ENCODE measurements around the gene BEX3.
A peak's percentile ranks its signal among the peaks of the same experiment; 100 is the strongest.
"Not testable (repeated sequence)": the region's sequence is repeated elsewhere in the genome, so short reads cannot be mapped to it uniquely, and the experiment has no call there.

The BEX3 gene

DNA sequence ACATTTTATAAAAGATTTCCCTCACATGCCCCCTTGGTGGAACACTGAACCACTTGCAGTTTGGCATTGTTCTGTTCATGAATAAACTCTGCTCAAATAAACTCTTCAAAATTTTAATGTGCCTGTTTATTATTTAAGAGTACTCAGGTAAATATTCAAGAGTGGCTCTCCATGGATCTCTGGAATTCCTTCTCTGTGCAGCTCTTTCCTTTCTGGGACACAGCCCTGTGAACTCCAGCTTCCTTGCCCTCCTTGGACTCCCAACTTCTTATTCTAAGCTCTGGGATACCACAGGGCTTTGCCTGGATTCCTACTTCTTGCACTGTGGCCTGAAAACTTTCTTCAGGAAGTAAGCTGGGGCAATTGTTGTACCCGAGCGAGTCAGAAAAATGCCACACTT lies 8.3 kb downstream of the BEX3 start:
- DNase-seq, result no peak

DNA sequence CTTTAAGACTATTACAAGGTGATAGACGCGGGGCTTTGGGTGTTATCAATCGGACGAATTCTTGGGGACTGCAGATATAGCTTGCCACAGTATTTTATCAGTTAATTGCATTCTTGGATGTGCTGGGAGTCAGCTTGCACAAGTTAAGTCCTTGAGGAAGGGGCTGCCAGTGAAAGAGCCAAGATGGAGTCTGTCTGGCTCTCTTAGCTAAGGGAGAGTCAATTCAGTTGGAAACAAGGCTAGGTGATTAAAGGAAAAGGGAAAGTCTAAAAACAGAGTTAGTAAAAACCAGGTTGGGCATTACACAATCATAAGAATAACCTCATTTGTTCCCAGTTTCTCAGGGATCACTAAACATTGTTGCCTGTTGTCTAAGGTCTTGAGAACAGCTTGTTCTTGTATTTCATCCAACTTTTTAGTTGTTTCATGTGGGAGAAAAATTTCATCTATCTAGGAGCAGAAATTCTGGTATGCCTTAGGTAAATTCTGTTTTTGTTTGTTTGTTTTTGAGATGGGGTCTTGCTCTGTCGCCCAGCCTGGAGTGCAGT lies 9.0 kb downstream of the BEX3 start:
- not testable (repeated sequence) for DNase-seq

DNA sequence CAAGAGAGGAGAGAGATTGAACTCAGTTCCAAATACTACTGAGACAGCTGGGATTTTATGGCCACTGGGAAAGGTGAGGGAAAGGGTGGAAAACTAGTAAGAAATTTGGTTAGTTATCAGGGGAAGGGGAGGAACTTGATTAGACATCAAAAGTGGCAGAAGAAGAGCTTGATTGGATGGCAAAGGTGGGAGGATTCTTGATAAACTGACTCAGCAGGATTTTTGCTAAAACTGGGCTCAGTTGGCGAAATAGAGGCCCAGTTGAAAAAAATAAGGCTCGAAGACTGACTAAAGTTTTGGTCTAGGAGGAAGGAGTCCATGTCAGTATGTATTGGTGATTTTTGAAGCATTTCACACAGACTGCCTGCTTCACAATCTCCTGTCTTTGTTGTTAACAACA lies 10.0 kb downstream of the BEX3 start:
- no peak for DNase-seq

DNA sequence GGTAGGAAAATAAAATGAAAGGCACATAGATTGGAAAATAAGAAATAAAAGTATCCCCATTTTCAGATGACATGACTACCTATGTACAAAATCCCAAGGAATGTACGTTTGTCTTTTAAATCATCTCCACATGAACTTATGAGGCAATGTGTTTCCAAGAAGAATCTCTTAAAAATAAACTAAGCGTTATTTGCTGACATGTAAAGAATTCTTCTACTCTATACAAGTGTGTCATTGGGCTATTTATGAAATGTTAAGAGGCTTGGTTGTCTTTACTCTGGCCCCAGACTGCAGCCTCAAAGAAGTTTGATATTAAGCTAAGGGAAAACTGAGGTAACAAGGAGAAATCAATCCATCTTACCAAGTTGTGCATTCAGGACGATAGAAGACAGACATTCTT lies 17.1 kb downstream of the BEX3 start:
- no peak for DNase-seq

DNA sequence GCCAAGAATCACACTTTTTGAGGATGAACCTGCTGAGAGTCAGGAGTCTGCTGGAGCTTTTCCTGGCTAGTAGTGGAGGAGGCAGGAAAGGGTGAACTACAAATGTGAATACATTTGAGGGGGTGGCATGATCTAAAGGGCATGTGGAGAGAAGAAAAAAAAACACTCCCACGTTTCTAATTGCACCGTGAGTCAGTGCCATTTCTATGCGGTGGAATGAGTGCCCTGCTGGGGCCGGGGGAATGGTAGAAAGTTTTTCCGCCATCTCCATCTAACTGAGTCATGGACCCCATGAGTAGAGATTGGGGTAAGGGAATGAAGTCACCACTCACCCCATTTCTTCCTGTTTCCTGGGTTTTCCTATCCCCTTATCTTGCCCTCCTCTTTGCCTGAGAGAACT lies 19.8 kb downstream of the BEX3 start:
- no peak for DNase-seq

DNA sequence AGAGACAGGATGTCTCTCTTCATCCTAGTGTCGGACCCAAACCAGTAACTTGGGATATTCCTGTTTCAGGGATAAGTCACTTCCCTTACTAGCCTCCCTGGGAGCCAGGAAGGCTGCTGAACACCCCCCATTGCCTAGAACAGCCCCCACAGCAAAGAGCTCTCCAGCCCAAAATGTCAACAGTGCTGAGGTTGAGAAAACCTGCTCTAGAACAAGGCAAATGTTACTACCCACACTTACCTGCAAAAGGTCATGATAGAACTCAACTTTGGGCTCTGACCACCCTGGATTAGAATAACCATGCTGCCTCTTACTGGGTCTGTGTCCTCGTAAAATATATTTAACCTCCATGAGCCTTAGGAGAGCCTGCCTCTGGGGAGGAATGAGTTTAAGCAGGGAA lies 20.3 kb downstream of the BEX3 start:
- DNase-seq, result no peak

DNA sequence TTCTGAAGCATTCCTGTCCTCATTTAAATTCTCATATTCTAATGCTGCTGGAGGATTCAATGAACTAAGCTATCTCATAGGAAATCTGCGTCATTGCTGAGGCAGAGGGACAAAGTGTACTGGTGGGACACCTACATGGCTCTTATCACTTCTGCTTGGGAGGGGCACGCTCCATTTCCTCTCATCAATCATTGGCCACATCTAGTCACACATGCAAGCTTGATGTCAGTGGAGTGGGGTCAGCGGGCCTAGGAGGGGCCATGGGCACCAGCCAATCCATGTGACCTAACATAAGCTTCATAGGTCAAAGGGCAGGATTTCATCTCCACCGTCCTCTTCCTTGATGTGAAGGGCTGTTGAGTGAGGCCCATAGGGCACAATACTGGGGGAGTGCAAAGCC lies 21.4 kb downstream of the BEX3 start:
- no peak for DNase-seq

DNA sequence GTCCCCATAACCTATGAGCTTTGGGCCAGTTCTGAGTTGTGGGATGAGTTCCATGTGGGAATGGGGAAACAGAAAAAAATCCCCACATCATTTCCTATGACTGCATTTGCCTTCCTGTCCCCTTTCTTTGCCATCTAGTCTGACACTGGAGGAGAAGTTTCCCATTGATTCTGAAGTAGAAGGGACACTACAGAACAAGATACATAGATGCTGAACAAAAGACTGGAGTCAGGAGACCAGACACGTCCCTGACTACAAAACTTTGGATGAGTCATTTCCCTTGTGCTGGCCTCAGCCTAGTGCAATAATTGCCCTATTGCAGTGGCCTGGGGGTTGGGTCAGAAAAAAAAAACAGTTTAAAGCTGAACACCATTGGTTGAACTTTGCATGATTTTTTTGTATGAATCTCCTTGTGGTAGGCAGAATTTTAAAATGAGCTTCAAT lies 22.1 kb downstream of the BEX3 start:
- DNase-seq, result no peak

DNA sequence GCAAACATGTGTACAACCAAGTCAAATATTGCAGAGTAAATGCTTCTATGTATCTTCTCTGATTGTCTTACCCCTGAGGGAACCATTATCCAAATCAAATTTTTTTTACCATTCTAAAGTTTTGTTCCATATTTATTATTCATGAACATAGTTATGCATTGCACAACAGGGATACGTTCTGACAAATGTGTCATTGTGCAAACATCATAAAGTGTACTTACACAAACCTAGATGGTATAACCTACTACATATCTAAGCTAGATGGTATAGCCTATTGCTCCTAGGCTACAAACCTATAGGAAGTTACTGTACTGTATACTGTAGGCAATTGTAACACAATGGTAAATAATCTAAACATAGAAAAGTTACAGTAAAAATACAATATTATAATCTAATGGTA lies 23.4 kb downstream of the BEX3 start:
- no peak for DNase-seq

DNA sequence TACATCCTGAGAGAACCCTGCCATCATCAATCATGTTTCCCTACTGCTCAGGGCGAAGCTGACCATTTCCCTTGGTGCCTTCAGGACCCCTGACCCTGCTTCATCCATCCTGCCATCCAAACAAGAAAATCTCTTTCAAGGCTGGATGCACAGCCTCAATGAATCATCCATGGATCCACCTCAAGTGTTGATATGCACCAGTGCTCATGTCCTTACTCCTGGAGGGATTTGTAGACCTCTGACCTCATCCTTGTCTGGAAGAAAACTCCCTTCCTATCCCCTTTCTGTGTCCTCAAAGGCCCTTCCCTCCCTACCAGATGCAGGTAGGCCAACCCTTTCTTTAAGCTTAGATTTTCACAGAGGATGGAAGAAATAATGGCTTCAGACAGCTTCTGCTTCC lies 24.6 kb downstream of the BEX3 start:
- no peak for DNase-seq

DNA sequence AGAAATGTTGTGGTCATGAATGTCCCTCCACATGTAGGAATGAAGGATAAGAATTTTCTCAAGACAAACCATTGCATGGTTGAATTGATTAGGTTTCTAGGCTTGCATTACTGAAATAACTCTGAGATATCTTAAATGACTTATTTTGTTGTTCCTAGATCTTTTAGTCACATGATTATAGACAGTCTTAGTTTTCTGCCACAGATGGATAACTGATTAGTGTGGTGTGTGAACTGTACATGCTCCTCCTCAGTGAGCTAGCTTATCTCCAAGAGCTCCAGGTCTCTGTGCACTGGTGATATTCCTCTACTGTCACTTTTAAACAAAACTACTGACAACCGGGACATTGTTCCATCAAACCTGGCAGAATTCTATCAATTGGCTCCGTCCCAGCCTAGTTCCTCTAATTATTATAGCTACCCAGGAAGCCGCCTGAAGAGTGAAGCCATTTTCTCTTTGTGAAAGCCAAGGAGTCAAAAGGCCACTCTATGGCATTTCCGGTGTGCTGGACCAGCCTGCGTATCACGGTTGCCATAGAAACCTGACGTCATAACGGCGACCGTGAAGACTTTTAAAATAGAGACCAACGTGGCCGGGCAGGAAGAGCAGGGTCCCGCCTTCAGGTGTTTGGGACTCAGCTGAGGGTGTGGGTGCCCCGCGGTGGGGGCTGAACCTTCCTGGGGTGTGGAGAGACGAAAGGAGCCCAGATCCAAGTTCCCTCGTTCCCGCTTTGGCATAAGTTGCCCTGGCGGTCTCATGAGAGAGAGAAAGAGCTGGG lies 28.1 kb downstream of the BEX3 start:
- DNase-seq, result peak; percentile 80

DNA sequence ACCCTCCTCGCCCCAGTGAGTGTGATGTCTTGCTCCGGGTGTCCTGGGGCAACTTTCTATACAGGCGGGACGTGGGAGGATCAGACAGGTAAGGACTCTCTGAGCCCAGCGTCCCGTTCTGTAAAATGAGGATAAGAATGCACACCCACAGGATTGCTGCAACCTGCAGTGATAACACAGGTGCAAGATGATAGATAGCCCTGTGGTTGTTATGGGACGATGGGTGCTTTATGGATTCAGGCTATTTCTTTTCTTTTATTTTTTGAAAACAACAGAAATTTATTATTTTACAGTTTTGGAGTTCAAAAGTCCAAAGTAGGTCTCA lies 28.6 kb downstream of the BEX3 start:
- no peak for DNase-seq

DNA sequence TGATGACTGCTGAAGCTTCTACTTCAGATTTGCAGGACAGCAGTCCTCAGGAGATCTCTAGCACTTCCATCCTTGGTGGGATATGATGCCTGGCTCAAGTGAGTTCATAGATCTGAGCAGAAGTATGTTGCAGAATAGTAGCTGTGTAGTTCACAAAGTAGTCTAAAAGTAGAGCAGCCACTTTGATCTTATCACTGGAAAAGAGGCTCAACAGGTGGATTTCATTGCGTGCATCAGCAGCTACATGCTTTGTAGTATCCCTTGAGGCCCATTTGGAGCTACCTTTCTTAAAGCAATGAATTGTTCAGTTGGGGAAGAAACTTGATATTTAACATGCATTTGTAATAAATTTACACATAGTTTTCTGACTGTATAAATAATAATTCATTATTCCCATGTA lies 29.9 kb downstream of the BEX3 start:
- no peak for DNase-seq

DNA sequence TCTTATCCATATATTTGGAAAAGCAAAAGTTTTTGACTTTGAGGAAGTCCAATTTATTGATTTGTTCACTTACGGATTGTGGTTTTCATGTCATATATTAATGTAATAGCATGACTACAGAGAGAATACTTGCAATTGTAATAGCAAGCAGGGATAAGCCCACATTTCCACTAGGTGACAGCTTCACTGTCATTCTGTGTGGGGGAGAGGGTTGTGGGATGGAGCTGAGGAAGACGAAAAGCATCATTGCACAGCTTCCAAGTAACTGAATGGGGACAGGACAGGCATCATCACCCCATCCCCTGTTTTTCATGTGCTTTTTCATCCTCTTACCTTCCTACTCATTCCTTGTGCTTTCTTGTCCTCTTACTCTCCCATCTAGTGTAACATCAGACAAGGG lies 31.4 kb downstream of the BEX3 start:
- DNase-seq, result no peak

DNA sequence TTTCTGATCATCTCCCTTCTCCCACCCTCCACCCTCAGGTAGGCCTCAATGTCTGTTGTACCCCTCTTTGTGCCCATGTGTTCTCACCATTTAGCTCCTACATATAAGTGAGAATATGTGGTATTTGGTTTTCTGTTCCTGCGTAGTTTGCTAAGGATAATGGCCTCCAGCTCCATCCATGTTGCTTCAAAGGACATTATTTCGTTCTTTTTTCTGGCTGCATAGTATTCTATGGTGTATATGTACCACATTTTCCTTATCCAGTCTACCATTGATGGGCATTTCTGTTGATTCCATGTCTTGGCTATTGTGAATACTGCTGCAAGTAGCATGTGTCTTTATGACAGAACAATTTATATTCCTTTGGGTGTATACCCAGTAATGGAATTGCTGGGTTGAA lies 35.4 kb downstream of the BEX3 start:
- DNase-seq, result not testable (repeated sequence)

DNA sequence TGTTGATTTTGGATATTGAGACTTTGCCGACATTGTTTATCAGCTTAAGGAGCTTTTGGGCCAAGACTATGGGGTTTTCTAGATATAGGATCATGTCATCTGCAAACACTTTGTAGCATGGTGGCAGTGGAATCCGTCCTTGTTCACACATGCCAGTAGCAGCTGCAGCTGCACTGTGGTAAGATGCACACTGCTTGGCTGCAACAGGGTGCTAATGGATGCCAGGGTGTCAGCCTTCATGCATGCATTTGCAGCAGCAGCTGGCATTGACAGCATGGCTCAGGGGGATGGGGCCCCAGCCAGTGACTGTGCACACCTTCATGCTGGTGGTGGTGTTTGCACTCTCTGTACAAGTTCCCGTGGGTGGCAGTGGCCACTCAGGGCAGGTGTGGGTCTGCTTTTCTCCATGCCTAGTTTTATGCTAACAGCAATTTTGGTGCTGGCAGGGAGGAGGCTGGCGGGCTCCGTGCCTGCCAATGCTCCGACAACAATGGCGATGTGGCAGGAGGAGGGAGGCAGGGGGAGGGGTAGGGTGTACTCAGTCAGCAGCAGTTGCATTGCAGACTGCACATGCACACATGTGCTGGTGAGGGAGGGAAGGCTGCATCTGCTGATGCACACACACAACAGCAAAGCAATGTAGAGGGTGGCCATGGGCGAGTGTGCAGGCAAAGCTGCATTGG lies 37.5 kb downstream of the BEX3 start:
- no peak for DNase-seq

DNA sequence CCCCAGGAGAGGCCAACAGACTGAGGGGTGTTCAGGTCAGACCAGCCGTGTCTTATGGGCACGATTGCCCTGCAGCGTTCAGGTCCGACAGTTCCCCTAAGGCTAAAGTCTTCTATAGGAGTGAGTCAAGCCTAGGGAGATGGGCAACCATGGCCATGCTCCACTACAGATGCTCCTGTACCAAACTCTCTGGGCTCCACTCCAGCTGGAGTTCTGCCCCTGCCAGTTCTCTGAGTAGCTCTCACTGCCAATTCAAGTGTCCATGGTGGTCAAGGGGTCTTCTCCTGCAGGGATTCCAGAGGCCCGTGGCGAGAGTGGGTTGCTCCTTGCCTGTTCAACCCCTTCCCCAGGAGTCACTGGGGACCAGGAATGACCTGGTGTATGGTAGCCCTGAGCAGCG lies 38.2 kb downstream of the BEX3 start:
- no peak for DNase-seq

DNA sequence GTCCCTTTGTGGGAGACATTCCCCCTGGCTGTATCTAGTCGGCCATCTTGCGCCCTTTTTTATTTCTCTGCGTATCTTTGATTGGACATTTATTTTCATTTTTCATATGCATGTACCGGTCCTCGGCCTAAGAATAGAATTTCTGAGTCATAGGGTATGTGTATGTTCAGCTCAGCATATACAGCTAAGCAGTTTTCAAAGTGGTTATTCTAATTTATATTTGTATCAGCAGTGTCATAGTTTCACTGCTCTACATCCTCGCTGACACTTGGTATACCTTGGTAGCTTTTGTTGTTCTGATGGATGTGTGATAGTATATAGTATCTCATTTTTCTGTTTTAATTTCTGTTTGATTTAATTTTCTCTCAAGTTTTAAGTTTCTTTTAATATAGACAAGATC lies 38.7 kb downstream of the BEX3 start:
- no peak for DNase-seq

DNA sequence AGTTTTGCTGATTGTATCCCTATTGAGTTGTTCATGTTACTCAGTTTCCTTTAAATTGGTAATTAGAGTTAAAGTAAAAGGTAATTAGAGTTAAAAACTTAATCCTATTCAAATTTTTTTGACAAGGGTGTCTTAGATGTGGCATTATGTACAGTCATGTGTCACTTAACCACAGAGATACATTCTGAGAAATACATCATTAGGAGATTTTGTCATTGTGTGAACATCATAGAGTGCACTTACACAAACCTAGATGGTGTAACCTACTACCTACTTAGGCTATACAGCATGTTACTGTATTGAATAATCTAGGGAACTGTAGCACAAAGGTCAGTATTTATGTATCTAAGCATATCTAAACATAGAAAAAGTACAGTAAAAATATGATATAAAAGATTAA lies 39.2 kb downstream of the BEX3 start:
- DNase-seq, result no peak

DNA sequence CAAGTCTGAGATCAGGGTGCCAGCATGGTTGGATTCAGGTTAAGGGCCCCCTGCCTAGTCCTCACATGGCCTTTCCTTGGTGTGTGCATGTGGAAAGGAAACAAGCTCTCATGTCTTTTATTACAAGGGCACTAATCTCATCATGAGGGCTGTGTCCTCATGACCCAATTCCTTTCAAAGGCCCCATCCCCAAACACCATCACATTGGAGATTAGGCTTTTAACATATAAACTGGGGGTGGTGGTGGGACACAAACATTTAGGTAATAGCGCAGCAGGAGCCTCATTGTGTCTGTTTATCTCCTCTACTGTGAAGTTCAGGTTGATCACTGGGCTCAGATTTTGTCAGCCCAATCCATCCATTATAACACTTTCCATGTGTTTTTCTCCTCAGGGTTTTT lies 41.0 kb downstream of the BEX3 start:
- no peak for DNase-seq

DNA sequence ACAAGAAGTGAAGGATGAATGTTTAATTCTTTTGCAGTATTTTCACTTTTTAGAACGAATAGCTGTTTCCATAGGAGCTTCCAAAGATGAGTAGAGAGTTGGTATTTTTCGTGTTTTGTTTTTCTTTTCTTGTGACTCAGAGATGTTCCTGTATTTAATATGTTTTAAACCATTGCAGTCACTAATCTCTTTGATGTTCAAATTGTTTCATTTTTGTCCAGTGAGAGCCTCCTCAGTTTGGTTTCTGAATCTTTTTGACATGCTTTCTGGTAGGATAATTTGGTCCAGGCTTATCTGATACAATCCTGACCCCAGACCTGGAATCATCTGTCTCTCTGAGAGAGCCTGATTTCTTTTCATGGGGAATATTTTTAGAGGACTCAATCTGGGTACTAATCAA lies 41.6 kb downstream of the BEX3 start:
- no peak for DNase-seq

DNA sequence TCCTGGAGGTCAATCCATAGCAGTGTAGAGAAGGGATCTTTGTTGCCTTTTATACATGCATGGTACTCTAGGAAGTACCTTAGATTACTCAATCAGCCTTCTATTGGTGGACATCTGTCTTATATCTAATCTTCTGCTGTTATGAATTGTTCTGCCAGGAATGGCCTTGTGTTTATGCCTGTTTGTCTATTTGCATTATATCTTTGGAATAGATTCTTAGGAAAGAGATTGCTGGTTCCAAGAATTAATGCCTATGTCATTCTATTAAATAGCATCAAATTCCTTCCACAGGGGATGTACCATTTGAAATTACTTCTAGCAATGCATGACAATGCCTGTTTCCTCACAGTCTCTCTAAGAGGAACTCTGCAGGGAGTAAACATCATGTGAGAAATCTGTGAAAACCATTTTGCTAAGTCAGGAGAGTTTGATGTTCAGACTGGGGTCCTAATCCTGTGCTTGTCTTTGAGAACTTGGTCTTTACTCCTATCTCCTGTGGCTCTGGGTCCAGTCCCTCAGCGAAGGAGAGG lies 42.5 kb downstream of the BEX3 start:
- no peak for DNase-seq

DNA sequence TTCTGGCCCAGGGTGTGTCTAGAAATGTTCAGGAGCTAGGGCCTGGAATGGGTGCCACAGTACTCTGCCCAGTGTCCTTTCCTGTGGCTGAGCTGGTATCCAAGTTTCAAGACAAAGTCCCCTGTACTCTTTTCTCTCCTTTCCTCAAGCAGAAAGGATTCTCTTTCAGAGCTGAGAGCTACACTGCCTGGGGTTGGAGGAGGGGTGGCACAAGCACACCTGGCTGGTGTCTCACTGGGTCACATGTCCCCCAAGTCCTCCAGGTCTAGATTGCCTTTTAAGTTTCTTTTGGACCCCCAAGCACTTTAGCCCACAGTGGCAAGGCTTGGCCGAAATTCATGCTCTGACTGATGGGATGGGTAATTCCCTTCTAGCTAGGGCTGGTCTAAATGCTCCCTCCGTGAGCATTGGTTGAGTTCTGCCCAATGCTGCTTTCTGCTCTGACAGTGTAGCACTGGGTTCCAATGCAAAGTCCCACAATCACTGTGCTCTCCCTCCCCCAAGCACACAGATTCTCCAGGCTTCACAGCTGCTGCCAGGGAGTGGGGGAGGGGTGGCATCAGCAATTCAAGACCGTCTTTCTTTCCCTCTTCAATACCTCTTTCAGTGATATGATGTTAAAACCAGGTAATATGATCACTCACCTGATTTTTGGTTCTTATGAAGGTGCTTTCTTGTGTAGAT lies 47.8 kb downstream of the BEX3 start:
- no peak for DNase-seq
